IPS DF 4.7 (cell line): ENCODE results near the gene CPXM2.

Source experiments
- DNase-seq: peaks from one replicate; pipeline ENCODE4 v3.0.0-alpha.2; 2013; ENCODE audit warnings: low spot score; ENCODE audit errors: extremely low read depth

CPXM2 gene

DNA sequence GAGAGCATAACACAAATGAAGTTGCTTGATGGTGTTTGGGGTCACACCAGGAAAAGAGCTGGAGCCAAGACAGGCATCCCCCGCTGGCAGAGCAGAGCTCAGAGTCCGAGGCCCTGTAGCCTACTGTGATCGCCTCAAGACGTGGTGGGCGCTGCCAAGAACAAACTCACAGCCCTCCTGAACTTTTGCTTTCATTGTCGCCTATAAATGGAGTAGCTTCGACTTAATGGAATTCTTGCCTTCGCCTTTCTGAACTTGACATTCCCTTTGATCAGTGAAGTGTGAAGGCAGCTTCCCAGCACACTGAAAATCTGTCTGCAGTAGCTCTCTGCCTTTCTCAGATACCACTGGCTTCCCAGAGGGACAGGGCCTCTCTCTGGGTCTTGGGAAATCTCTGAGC is 21.3 kb downstream of the CPXM2 start:
- DNase-seq = no peak

DNA sequence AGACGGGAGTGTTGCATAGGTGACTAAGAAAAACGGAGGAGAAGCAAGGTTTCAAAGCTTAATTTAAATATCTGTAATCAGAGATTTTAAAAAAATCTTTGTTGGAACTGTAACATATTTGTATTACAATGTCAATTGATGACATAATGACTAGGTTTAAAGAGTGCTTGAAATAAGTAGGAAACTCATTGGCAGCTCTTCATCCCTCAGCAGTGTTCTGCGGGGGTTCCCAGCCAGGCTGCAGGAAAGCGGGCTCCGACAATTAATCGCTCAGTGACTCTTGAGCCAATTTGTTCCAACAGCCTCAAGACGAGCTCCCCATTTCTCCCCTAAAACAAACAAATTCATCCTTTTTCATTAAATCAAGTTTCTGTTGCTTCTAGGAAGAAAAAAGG is 22.6 kb downstream of the CPXM2 start:
- DNase-seq = no peak

DNA sequence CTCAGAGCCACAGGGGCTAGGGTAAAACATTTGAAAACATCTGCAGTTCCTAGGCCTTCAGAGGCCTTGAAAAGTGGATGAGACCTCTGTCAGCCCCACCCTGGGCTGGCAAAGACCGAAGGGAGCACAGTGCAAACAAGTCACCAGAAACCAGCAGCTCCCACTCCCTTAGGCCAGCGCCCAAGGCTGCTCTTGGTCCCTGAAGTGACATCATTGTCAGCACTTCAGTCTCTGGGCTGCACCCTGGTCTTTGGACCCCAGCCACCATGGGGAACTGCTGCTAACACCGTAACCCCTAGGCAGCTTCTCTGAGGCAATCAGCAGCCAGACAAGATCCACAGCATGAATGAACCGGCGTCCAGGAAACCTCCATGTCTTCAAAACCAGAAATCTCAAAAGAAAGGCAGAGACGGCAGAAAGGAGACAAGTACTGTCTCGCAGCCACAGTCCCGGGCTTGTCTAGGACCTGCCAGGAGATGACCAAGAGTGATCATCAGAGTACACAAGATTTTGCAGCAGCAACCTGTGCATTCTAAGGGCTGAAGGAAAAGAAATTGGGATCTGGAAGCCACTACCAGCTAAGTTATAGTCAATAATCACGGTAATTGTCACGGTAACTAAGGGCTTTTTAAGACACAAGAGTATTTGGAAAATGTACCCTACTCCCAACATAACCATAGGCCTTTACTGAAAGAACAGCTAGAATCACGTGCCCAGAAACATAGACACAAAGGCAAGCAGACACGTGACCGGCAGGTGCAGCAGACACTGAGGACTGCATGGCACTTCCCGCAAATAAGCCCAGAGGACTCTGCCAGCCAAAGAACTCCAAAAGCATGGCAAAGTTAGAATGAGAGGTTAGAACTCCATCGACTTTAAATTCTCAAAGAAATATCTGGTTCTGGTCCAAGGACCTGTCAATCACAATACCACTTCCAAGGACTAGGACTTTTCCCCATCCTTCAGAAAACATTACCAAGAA is 23.3 kb downstream of the CPXM2 start:
- DNase-seq = no peak

DNA sequence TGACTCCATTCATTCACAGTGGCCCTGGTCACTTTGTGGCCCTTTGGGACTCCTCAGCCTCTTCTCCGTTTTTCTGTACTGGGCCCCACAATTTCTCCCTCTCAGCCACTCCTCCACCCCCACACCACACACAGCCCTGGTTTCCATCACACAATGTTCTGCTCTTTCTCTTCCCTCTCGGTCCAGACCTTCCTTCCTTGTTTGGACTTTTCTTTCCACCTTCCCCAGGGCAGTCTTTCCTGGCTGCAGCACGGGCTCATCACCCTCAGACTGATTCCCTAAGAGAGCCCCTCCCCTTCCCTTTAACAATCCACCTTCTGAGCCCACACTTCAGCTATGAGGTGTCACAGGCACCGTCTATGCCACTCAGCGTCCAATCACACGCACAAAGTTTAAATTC is 25.7 kb downstream of the CPXM2 start:
- DNase-seq = no peak

DNA sequence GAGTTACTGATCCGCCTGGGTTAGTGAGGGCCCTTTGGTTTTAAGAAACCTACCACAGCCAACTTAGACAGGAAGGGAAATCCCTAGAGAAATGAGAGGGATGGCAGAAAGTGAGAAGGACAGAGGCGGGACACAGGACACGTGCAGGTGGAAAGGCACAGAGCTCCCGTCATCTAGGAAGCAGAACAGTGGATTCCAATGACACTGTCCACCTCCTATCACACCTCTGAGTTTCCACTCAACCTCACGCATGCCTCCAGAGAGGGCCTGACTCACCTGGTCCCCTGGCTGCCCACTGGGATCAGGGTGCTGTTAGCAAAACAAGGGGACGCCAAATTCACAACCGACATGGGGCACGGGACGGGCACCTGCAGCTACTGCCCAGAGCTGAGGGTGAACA is 26.3 kb downstream of the CPXM2 start:
- no peak for DNase-seq

DNA sequence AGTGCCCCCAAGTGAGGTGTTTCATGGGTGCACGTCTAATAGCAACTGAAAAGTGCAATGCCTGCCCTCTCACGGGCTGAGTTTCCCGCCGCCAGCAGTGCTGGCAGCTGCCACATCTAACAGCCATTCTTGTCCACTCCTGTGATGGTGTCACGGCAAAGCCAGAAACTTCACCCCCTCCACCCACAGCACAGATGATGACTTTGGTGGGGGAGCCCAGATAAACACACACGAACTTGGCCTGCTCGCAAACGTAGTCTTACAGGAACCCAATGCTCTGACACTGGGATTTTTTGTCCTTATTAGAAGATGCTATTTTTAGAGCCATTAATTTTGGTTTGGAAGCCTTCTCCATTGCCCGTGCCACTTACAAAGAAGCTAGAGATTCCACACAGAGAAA is 26.7 kb downstream of the CPXM2 start:
- DNase-seq = no peak

DNA sequence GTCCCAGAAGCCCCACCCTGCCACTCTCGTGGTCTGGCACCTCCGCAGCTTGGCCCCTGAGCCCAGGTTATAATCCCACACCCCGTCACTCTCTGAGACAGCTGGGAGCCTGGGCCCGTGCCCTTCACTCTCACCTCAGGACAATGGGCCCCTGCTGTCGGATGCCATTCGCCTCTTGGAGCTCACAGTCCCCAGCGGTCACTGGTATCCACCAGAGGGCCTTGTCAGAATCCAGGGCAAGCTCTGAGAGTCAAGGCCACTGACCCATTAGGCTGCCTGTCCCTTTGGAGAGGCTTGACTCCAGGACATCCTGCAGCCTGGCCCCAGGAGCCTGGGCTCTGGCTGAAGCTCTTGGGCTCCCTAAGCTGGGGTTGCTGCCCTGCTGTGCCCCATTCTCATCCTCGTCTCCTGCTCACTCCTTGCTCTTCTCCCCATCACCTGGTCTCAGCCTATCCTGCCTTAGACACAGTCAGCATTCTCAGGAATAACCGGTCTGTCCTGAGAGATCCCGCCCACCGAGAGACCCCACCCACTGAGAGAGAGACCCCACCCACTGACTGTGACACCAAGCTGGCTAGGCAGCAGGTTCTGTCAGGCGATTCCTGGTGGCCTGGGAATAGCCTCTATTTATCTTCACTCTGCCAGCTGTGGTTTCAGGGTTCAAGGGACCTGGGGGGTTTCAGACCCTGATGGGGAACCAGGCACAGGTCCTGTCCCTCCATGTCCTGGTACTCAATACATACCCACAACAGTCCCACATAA is 27.7 kb downstream of the CPXM2 start:
- no peak for DNase-seq

DNA sequence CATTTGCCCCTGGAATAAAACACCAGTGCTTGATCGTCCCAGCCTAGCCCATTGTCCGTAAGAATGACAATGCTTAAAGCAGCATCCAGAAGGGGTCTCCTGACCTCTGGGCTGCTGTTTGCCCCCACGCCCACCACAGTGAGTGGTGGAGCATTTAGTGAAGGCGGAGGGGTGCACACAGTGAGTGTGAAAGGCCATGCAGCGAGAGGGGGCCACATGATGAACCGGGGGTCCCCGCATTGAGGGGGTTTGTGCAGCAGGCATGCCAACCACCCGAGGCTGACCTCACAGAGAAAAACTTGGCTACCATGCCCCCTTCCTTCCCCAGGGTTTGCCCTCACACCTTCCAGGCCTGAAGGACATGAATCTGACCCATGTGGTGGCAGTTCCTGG is 28.4 kb downstream of the CPXM2 start:
- no peak for DNase-seq

DNA sequence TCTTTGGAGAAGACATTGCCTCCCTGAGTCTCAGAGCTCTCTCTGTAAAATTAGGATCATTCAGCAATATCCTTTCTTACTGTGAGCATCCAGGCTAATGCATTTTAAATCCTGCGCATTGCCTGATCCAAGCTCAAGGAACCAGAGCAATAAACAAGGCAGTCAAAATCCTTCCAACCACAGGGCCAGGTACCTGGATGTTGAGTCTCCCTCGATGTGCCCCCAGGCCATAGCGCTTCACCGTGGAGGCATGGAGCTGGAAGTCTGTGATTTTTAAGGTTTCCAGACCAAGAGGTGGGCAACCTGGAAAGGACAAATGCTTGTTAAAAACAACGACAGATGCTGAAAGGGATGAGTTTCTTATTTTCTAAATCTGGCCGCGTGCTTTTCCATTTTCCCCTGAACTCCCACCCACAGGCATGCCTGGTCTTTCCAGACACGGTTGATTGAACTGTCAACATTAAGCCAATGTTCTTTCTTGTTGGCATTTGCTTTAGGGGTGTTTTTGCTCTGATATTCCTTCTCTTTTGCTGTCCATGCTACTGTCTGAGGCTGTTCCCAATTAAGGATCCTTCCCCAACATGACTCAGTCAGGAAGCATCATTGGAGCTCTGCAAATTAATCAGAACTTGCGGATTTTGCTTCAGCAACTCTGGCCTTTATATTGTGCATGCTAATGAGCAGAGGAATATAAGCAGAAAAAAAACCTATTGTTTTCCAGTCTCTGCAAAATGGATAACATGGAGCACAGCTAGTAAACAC is 29.0 kb downstream of the CPXM2 start:
- no peak for DNase-seq

DNA sequence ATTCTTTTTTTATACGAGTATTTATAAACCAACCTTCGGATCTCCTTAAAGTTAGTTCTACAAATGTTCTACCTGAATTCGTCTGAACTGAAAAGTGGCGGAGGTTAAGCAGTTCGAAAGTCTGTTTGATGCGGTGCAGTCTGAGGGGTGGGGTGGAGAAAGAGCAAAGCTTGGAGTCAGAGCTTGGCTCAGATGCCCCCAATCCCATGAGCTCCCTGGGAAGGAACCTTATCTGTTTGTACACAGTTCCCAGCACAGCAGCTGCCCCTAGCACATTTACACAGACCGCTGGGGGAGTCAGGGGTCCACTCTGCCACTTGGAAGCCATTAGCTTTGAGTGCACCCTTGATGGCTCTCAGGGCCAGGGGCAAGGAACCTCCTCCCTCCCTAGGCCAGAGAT is 30.8 kb downstream of the CPXM2 start:
- DNase-seq = no peak

DNA sequence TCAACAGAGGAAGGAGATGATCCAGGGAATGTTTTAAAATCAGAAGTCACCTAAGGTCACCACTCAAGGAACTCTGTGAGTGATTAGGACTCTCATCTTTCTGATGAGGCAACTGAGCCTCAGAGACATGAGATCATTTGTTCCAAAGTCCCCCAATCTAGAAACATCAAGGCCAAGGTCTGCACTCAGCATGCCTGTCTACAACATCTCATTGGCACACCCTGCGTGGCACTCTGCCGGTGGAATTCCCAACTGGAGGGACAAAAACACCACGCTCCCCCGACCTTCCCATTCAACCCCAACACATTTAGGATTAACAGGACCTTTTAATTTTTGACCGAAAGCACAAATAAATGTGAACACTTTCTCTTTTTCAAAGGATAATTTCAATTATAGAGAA is 31.4 kb downstream of the CPXM2 start:
- no peak for DNase-seq

DNA sequence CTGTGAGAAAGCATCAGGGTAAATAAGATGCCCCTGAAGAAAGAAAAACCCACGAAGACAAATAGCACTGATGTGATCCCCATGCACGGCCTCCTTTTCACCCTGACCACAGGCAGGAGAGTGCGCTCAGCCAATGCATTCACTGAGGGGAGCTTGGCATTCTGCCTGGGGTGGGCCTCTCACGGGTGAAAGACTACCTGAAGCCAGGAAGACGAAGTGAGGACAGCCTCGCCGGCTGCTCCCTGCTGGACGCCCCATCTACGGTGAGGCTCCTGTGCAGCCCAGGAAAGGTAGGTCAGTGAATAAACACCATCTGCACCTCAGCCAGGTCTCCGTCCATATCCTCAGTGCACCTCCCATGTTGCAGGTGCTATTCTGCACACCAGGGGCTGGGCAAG is 32.0 kb downstream of the CPXM2 start:
- DNase-seq = no peak

DNA sequence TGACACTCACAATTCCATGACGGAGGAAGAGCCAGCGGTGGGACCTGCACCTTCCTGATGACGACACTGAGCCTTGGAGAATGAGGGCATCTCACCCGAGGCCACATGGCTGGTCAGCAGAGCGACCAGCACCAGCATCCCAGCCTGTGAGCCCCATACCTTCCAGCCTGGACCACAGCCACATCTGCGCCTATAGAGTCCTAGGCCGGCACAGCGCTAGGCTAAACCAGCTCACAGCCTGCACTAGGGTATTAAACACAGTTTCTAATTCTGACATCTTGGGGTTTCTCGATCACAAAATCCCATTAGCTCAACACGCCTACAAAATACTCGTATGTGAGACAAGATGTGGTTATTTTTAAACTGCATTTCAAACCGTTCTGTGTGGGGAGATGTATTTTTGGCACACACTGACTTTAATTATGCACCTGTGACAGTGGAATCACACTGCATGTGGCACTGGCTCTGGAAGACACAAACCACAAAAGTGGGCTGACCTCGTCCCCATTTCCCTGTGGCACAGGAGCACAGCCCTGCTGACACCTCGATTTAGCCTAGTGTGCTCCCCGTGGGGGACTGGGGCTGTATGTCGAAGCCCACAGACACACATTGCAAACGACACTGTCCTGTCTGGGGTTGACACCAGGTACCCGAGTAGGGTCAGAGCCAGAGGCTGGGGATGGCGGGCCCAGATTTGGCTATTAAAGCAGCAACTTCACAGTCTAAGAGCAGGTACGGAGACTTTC is 32.5 kb downstream of the CPXM2 start:
- DNase-seq = no peak

DNA sequence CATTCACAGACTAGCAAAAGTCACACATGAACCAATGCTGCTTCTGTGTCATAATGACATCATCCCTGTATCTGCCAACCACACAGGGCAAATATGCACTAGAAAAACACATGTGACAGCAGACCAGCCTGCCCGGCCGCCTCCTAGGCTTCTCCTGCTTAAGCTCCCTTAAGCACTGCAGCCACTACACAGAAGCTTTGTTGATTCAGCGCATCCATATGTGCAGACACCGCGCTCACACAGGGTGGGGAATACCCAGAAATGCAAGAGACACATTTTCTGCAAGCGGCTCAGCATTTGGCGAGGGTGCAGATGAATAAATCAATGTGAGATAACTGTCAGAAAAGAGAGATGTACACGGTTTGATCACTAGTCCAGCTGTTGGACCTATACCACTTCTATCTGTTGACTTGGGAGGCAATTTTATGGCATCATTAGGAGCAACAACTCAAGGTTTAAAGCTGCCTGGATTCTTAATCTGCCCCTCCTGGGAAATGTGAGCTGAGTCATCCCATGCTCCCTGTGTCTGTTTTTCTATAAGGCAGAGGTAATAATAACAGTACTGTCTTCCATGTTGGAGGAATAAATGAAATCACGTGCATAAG is 33.4 kb downstream of the CPXM2 start:
- no peak for DNase-seq

DNA sequence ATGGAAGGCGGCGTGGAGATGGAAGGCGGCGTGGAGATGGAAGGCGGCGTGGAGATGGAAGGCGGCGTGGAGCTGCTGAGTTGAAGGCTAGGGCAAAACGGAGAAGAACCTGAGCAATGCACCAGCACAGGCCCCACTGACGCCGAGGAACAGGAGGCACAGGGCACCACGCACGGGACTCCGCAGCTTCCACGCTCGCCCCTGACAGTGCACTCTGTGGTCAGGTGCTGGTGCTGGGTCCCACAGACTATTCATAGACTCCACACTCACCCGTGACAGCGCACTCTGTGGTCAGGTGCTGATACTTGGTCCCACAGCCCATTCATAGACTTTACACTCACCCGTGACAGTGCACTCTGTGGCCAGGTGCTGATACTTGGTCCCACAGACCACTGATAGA is 34.0 kb downstream of the CPXM2 start:
- no peak for DNase-seq

DNA sequence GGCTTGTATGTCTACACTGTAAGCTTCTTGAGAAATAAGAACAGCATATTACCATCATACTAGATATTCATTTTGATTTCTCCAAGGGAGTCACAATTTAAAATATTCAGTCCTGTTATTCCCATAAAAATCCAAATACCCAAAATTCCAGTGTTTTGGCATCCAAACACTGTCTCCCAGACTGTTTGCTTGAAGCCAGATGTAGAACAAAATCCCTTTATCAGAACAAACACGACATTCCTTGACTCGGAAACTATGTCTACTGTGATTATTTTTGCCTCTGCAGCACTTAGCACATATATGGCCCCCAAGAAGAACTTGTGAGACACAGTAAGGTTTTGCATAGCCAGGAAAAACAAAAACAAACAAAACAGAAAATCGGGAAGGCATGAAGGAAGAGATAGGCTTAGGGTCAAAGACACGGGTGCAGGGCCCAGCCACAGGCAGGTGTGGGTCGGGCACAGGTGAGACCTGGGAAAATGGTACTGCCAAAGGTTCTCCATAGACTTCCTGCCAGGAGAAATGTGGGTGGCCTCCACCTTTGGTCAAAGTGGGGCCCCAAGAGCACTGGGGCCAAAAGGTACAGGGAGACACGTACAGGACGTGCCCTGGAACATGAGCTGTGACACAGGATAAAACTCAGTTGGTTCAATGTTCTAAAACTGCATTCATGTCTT is 36.5 kb downstream of the CPXM2 start:
- no peak for DNase-seq

DNA sequence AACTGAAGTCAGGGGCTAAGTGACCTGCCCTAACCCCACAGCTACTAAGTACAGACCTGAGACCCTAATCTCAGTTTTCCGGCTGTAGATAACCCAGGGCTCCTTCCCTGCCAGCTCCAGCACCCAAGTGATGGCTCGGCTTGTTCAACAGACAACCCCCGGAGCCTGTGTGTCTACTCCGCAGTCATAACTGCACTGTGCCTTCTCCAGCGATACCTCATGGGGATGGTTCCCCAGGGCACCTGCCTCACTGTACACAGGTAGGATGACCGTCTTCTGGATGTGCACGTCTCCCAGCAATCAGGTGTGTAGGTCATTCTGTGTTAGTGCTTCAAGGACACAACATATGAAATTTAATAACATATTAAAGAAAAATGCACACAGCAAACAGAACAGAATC is 37.1 kb downstream of the CPXM2 start:
- no peak for DNase-seq

DNA sequence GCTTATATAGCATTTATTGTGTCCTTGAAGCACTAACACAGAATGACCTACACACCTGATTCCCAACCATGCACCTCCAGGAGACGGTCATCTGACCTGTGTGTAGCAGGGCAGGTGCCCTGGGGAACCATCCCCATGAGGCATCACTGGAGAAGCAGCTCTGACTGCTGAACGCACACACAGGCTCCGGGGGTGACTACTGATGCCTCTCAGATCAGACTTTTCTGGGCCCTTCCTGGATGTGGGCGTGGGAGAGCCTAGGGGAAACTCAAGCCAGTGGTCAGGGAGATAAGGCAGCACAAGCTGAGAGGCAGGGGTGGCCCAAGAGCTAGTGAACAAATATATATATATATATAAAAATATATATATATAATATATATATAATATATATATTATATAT is 37.6 kb downstream of the CPXM2 start:
- no peak for DNase-seq

DNA sequence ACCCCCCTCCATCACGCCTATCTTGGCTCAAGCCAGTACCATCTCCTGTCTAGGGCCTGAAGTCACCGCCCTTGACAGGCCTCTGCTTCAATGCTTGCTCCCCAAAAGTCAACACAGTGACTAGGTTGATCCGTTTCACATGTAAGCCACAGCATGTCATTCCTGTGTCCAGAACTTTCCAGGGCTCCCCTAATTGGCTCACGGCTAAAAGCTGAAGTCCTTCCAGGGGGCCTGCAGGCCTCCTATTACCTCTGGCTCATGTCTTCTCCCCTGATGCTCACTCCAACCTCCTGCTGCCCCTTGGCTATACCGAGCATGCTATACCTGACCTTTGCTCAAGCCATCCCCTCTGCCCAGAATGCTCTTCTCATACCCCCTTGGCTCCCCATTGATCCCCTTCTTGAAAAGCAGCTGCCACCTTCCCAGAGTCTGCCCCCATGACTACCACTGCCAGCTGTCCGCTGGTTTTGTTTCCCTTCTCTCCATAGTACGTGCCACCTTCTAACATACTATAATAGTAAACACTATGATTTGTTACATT is 39.1 kb downstream of the CPXM2 start:
- no peak for DNase-seq
